Measurements from ENCODE around the gene TXNDC16. TPM values are rescaled to one million over a fixed set of nuclear protein-coding genes. Genes with fewer than 3 reads are reported as not detected.
A peak's percentile ranks its signal among the peaks of the same experiment; 100 is the strongest.

Gene TXNDC16
- total and polyA plus RNA-seq, 2 donors (not counting 3 experiments of a cell fraction or from before 2014, with no cell fraction given): 2.3 to 4.5 TPM

GRCh38 chr14:52563120-52563519 is 10.8 kb upstream of the TXNDC16 start:
- Histone ChIP-seq H3K9me1 (replicated peaks; ENCODE audit: control insufficient read depth, extremely low read depth, insufficient read depth, low read length) (no peaks in the 10 kb centered on the region), H3K27me3 (ENCODE audit: control insufficient read depth in 2 of 2, insufficient read depth in 2 of 2, low read length in 2 of 2) (no peaks in the 10 kb centered on the region), H3K27ac (ENCODE audit: insufficient read depth, low read depth, low read length) (no peak overlapping the region), H3K4me3 (replicated peaks in 1 of 3; ENCODE audit: insufficient read depth in 1 of 3, low read depth in 1 of 3, low read length in 3 of 3) (no peak overlapping the region), H4K20me1 (replicated peaks; ENCODE audit: control insufficient read depth, extremely low read depth, insufficient read depth, low read length) (no peaks in the 10 kb centered on the region), H2AFZ (ENCODE audit: low read depth, low read length) (no peak overlapping the region), H3K4me2 (ENCODE audit: insufficient read depth, low read length) (no peak overlapping the region), H3K79me2 (ENCODE audit: control insufficient read depth, insufficient read depth, low read length) (no peaks in the 10 kb centered on the region), H3K9me3 (replicated peaks; ENCODE audit: control insufficient read depth, insufficient read depth, low read length) (no peaks in the 10 kb centered on the region), H3K36me3 (ENCODE audit: control insufficient read depth in 2 of 2, extremely low read depth in 1 of 2, insufficient read depth in 2 of 2, low read length in 2 of 2) (no peaks in the 10 kb centered on the region), H3K9ac (replicated peaks; ENCODE audit: extremely low read depth, insufficient read depth, low read length) (no peak overlapping the region), H3K4me1 (ENCODE audit: control insufficient read depth, extremely low read depth, insufficient read depth, low read length) (no peaks in the 10 kb centered on the region)
- ChIA-PET CTCF (interaction anchor here (0.6 to 2.2 kb wide), 6 partner anchors 9 to 320 kb away, joined by 3 to 8 read pairs (median 4); partner anchors contain the start of genes GPR137C and TXNDC16), POLR2A (no interaction called here)
- no TSS peak for BruUV-seq (replicated peaks)
- FAIRE-seq: no peak
- TF ChIP-seq POLR2AphosphoS5 (IDR thresholded peaks at IDR 0.05; ENCODE audit: insufficient read depth, low read depth, low read length): no peak
- TF ChIP-seq JUN (IDR thresholded peaks at IDR 0.05; ENCODE audit: borderline replicate concordance, insufficient read depth, insufficient read length, low read depth): peak; percentile 59
- no peak for TF ChIP-seq MAX (IDR thresholded peaks at IDR 0.05; ENCODE audit: insufficient read depth, insufficient read length)
- no peak for TF ChIP-seq CTCF (IDR thresholded peaks at IDR 0.05; ENCODE audit: extremely low read depth in 1 of 2, insufficient read depth in 1 of 2, low read depth in 1 of 2, low read length in 2 of 2)
- no peak for TF ChIP-seq POLR2A (IDR thresholded peaks at IDR 0.05; ENCODE audit: low read depth, low read length)
- peak; percentile 40 for TF ChIP-seq FOS (IDR thresholded peaks at IDR 0.05; ENCODE audit: borderline replicate concordance, insufficient read depth, low read length)
- no peak for TF ChIP-seq EZH2 (IDR thresholded peaks at IDR 0.05; ENCODE audit: borderline replicate concordance, low read depth, low read length, severe bottlenecking)
- TF ChIP-seq MYC (IDR thresholded peaks at IDR 0.05; ENCODE audit: low read depth, low read length): no peak
- no peak for TF ChIP-seq GATA2 (IDR thresholded peaks at IDR 0.05; ENCODE audit: insufficient read depth, insufficient read length, low read depth, low read length)
- peak; percentile 7 for DNase-seq (ENCODE audit: low read depth, low spot score)
- intact Hi-C loops (cut with micrococcal nuclease) (no loop called here), dilution Hi-C loops (cut with MboI; ENCODE audit: extremely low pct_ligation_motif_present, low sequenced_read_pairs) (no loop called here)
